GM11168 (cell line): ENCODE results near the gene MUC4.

Experiments
- in situ Hi-C: fragments of 300-500 bp; cut with MboI; formaldehyde crosslinking; loops from one replicate; pipeline ENCODE4 v1.12.0; 2022; ENCODE audit warnings: low sequenced_read_pairs; ENCODE audit not compliant: unreplicated experiment

Gene MUC4

GRCh38 chr3:195763076-195763830, 48.5 kb downstream of the MUC4 start:
- in situ Hi-C loops = no loop called here

DNA sequence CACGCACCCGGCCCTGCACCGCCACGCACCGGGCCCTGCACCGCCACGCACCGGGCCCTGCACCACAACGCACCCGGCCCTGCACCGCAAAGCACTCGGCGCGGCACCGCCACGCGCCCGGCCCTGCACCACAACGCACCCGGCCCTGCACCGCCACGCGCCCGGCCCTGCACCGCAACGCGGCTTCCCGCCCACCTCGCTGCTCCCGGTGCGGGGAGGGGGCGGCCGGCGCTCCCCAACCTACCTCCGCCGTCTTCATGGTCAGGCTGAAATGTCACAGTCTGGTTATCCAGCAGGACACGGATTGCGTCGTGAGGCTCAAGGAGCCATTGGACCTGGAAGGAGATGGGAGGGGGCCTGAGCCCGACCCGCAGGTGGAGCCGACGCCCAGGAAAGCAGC, 49.1 kb downstream of the MUC4 start:
- in situ Hi-C loops = no loop called here

DNA sequence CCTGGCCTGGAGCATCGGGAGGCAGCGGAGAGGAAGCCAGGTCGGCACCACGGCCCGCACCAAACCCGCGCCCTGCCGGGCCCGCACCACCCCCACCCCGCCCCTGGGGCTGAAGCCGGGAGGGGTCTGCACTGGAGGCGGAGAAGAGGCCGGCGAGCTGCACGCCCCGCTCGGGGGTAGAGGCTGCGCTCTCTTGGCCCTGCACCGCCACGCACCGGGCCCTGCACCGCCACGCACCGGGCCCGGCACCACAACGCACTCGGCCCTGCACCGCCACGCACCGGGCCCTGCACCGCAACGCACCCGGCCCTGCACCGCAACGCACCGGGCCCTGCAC, 49.5 kb downstream of the MUC4 start:
- in situ Hi-C loops = no loop called here

- in situ Hi-C loops = no loop called here
Measured at GRCh38 chr3:195761567-195762248, 50.0 kb downstream of the MUC4 start.

DNA sequence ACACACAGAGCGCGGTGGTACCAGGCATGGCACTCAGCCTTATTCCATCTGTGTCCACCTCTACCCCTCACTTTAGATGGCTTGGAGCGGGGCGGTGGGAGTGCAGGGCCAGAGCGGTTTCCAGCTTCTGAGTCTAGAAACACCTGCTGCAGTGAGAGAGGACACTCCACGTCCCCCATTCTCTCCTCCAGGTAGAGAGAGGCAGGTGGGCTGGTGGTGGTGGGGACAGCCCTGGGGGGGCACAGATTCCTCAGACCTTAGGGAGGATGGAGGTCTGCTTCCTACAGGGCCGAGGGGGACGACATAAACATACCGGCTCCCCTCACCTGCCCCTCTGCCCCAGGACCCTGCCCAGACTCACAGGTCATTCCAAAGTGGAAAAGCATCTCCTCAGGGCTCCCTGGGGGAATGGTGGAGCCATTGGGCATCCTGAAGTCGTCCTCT, 50.6 kb downstream of the MUC4 start:
- in situ Hi-C loops = no loop called here

- in situ Hi-C loops = no loop called here
Measured at GRCh38 chr3:195760345-195761122, 51.2 kb downstream of the MUC4 start.

DNA sequence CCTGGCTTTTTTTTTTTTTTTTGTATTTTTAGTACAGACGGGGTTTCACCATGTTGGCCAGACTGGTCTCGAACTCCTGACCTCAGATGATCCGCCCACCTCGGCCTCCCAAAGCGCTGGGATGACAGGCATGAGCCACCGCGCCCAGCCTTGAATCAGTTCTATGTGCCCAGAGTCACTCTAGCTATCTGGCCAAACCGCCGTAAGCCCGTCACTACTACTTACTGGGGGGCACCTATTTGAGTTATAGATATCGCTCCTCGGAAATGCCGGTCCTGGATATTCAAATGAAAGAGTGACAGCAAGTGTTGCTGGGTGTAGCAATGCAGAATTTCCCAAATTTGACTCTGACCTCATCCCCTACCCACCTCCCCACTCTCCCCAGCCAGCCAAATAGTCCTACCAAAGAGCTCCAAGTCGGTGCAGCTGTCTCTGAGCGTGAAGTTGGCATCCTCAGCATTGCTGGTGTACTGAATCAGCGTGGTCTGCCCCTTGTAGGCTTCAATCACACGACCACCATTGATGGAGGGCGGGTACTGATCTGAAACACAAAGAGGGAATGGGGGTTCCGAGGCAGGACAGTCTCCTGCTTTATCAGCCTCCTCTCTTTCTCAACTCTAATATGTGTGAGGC, 52.9 kb downstream of the MUC4 start:
- in situ Hi-C loops = loop anchor here (10.0 kb wide), 1 partner anchor 886 kb away; no protein-coding TSS in a partner anchor

DNA sequence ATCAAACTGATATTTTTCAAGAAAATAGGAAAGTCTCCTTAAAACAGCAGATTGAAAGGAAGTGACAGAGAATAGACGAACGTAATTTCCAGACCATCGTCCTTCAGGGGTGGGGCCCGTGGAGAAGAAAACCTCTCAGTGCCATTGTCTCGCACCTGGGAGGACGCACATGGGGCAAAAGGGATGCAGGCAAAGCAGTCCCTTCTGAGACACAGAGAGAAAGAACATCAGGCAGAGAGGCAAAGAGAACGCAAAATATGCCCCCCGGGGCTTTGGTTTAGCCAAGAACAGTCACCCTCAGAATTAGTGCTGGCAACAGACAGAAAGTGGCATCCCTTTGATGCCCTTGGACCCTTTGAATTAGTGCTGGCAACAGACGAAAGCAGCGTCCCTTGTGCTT, 53.9 kb downstream of the MUC4 start:
- in situ Hi-C loops = loop anchor here (10.0 kb wide), 1 partner anchor 887 kb away; no protein-coding TSS in a partner anchor

DNA sequence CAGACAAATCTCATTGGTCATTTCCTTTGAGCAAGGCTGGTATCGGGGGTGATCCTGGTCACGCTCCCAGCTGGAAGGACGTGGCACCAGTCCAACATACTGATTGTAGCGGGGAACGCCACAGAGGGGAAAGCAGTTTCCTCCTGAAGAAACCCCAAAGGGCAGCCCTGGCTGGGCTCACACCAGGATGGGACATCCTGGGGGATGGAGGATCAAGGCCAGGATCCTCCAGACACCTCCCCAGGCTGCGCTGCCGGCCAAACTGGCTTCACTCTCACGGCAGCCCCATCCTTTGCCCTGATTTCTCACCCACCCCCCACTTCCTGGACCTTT, 54.3 kb downstream of the MUC4 start:
- in situ Hi-C loops = loop anchor here (10.0 kb wide), 1 partner anchor 887 kb away; no protein-coding TSS in a partner anchor

DNA sequence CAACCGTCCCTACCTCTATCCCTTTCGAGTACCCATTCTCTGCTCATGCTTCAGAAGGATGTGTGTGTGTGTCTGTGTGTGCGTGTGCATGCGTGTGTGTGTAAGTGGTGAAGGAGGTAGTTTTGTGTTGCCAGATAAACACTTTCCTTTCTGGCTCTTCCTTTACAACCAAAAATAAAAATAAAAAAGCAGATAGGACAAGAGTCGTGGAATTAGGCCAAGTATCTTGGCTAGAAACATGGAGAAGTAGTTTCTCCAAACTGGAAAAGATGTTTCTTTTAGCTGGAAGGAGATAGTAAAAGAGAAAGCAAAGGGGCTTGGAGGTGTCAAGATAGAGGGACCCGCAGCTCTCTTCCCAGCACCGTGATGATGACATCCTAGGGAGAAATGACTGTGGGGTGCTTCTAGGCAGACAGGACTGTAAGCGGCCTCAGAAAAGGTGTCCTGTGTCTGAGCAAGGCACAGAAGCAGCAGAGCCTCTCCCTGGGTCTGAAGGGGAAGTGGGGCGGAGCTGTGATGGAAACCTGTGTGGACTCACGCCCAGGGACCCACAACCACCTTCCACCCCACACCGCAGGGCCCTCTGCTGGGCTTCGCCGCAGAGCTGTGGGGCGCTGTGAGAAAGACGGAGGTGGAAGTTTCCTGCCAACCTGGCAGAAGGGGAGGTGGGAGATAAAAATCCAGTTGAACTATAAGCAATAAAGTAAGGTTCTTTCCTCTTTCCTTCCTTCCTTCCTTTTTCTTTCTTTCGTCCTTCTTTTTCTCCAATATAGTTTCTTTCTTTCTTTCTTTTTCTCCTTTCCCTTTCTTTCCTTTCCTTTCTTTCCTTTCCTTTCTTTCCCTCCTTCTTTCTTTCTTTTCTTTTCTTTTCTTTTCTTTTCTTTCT, 55.7 kb downstream of the MUC4 start:
- in situ Hi-C loops = loop anchor here (10.0 kb wide), 1 partner anchor 889 kb away; no protein-coding TSS in a partner anchor

DNA sequence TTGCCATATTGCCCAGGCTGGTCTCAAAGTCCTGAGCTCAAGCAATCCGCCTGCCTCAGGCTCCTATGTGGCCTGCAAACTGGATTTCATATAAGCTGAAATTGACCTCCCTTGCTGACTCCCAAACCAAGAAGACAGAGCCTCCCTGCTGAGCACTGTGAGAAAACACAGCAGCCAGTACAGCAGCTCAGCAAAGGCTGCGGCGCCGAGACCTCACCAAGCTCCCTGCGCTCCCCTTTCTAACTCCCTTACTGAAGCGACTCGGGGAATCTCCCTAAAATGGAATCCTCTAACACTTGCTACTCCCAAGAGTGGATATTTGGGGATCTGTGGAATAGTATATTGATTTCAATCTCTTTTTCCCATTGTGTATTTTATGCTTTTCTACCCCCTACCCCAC, 56.3 kb downstream of the MUC4 start:
- in situ Hi-C loops = loop anchor here (10.0 kb wide), 1 partner anchor 889 kb away; no protein-coding TSS in a partner anchor

GRCh38 chr3:195754906-195755305, 56.8 kb downstream of the MUC4 start:
- in situ Hi-C loops = loop anchor here (10.0 kb wide), 1 partner anchor 890 kb away; no protein-coding TSS in a partner anchor

GRCh38 chr3:195754141-195754540, 57.6 kb downstream of the MUC4 start:
- in situ Hi-C loops = loop anchor here (10.0 kb wide), 1 partner anchor 891 kb away; no protein-coding TSS in a partner anchor

DNA sequence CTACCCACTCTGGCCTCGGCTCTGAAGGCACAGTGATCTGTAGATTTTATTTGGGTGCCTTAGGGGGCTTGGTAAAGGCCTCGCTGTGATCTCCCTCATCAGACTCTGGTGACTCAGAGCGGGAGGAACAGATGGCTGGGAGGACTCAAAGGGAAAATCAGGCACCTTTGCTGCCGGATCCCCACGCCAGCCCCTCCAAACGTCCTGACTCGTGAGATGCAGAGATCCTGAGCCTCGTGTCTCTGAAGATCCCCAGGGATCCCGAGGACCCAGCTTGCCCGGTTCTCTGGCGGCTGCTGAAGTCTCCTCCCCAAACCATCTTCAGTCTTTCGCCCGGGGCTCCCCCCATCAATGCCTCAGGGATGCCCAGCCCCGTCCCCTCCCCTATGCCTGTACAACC, 58.1 kb downstream of the MUC4 start:
- in situ Hi-C loops = loop anchor here (10.0 kb wide), 1 partner anchor 891 kb away; no protein-coding TSS in a partner anchor

DNA sequence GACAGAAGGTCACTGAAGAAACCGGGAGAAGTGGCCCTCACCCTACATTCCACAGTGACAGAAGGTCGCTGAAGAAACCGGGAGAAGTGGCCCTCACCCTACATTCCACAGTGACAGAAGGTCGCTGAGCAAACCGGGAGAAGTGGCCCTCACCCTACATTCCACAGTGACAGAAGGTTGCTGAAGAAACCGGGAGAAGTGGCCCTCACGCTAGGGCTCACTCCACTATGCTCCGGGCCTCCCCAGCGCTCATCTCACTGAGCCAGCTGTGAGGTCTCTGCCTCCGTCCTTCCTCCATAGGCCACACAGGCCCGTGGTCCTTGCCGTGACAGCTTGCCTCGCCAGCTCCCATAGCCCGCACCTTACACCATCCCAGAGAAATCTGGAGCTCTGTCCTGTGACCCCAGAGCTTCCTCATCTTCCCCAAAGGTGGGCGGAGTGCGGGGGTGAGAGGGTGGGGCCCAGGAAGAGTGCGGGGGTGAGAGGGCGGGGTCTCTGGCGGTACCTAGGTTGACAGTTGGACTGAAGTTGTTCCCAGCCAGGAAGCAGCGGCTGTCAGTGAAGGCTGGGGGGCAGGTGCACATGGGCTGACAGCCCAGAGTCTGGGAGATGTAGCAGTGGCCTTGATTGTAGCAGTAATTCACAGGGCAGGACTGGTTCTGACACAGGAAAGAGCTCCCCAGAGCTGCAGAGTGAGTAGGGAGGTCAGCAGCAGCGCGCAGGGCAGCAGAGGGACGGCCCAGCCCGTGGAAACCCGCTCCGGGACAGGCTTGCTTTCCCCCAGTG, 59.0 kb downstream of the MUC4 start:
- in situ Hi-C loops = loop anchor here (10.0 kb wide), 1 partner anchor 892 kb away; no protein-coding TSS in a partner anchor

DNA sequence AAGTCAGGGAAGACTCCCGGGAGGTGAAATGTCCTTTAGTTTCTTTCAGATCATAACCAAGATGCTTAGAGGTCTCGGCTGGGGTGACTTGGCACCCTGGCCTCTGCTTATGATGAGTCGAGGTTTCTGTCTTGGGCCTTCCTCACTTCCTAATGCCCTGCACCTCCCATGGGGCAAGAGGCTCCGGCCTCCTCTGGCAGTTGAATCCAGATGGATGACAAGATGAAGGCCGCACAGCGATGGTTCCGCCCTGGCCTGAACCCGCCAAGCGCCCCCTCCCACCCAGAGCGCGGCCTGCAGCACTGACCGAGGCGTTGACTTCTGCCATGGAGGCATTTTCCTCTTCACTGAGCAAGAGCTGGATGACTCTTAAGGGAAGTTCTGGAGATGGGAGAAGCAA, 59.7 kb downstream of the MUC4 start:
- in situ Hi-C loops = loop anchor here (10.0 kb wide), 1 partner anchor 893 kb away; no protein-coding TSS in a partner anchor

- in situ Hi-C loops = loop anchor here (10.0 kb wide), 1 partner anchor 893 kb away; no protein-coding TSS in a partner anchor
Measured at GRCh38 chr3:195751560-195751959, 60.2 kb downstream of the MUC4 start.

DNA sequence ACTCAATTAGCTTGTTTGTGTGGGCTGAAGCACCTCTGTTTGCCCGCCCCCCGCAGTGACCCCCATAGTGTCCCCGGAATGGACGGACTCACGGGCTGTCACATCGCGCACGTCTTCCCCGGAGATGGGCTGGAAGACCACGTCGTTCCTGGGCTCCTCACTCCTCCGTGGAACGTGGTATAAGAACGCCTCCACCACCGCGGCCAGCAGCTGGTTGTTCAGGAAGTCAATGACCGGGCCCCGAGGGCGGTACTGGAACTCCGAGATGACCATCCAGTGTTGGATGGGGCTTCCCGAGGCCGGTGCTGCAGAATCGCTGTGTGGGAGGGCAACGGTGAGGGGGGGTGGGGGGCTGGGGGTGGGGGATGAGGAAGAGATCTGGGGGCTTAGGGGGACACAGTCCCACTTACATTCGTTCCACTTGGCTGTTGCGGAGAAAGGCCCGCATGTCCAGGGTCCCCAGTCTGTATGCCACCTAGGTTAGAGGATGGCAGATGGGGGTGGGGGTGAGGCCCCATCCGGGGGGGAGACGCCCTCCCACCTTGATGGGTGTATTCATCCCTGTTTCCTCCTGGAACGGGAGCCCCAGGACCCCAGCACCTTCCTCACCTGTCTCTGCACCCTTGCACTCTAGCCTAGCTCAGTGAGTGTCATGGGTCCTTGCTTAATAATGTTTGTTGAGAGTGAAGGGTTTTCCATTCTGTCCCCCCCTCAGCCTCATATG, 60.8 kb downstream of the MUC4 start:
- in situ Hi-C loops = loop anchor here (10.0 kb wide), 1 partner anchor 894 kb away; no protein-coding TSS in a partner anchor
